IPS-18c (cell line): ENCODE measurements around the gene COX4I1.

Experiments
- H3K4me3 ChIP-seq: 2 replicates; pipeline ENCODE4 v1.7.0; 2013; ENCODE audit warnings: low read depth, mild to moderate bottlenecking, low read length, moderate library complexity; ENCODE audit not compliant: insufficient read depth
- H3K9me3 ChIP-seq: one replicate; pipeline ENCODE4 v1.6.1; 2013; ENCODE audit warnings: mild to moderate bottlenecking, low read length, moderate library complexity; ENCODE audit not compliant: control insufficient read depth, insufficient read depth

Gene COX4I1

DNA sequence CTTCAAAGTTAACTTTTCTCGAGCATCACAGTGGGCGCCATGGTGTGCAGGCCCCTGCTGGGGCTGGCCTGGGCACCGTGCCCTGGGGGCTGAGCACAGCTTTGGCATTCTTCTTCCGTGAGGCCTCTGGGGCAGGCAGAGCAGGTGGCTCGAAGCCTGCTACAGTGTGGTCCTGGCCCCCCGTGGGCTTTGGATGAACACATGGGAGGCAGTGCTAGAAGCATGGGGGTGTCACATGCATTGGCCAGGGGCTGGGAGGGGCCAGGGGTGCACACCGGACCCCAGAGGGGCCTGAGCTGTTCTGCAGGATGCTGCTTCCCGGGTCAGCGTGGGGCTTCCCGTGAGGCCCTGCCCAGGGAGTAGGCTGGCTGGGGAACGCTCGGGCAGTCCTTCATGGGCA lies 36.5 kb upstream of the COX4I1 start:
- no peaks in the 10 kb centered on the region for H3K9me3 ChIP-seq
- H3K4me3 ChIP-seq: no peak overlapping the region

DNA sequence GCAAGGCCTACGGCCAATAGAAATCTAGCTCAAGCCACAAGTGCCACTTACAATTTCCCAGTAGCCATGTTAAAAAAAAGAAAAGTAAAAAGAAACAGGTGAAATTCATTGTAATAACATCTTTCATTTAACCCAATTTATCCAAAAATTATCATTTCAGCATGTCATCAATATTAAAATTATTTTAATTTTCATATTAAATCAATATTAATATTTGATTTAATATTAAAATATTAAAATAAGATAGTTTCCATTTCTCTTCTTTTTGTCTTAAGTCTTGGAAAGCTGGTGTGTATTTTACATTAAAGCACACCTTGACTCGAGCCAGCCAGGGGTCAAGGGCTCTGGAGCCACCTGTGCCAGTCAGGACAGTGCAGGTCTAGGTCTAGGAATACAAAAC lies 35.9 kb upstream of the COX4I1 start:
- H3K9me3 ChIP-seq: no peaks in the 10 kb centered on the region
- no peak overlapping the region for H3K4me3 ChIP-seq

DNA sequence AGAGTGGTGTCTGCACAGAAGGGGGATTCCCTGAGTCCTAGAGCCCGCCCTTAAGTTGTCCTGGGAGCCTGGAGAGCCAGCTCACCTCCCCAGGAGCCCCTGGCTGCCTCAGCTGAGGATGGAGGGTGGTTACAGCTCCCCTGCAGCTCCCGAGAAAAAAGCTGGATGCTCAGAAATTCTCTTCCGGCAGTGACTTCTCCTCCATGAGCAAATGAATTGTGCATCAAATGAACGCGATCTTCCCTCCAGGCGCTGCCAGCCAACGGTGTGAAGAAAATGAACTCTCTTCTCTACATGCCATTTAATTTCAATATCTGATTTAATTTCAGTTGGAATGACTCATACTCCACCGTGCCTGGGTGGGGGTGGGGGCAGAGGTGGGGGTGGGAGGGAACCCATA lies 34.3 kb upstream of the COX4I1 start:
- Histone ChIP-seq H3K4me3 (no peak overlapping the region), H3K9me3 (no peaks in the 10 kb centered on the region)

DNA sequence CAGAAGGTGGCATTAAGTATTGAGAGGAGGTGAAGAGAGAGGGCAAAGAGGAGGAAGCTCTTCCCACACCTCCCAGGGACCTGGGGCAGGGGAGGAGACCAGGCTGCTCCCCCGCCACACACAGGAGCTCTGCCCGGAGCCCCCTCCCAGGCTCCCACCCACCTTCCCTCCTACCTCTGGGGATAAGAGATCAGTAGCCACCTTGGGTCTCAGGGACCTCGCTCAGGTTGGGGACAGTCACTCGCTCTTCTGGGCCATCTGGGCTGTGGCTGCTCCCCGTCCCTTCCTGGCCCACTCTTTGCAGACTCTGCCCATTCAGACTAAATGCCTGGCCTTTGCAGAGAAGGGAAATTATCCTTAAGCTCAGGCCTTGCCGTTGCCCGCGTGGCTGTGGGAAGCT lies 33.7 kb upstream of the COX4I1 start:
- Histone ChIP-seq H3K4me3 (no peak overlapping the region), H3K9me3 (no peaks in the 10 kb centered on the region)

- Histone ChIP-seq H3K9me3 (no peaks in the 10 kb centered on the region), H3K4me3 (no peak overlapping the region)
Observed at GRCh38 chr16:85767531-85767930, 32.0 kb upstream of the COX4I1 start.

DNA sequence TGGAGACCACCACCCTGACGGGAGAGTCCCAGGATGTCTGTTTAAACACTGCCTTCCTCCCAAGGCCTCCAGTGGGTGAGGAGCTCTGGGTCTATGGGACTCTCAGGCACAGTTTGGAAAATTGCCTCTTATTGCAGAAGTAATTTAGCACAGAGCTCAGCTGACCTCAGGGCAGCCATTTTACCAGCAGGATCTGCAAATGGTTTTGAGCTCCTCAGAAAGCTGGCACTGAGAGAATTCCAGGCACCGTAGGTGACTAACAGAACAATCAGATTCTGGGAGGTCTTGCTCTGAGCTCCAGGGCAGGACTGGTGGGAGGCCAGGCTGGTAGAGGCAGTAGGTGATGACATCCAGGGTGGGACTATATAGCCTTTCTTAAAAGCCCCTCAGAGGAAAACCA lies 31.3 kb upstream of the COX4I1 start:
- no peak overlapping the region for H3K4me3 ChIP-seq
- no peaks in the 10 kb centered on the region for H3K9me3 ChIP-seq

- Histone ChIP-seq H3K4me3 (no peak overlapping the region), H3K9me3 (no peaks in the 10 kb centered on the region)
Observed at GRCh38 chr16:85770741-85771140, 28.8 kb upstream of the COX4I1 start.

GRCh38 chr16:85773044-85773443 lies 26.5 kb upstream of the COX4I1 start:
- Histone ChIP-seq H3K4me3 (no peak overlapping the region), H3K9me3 (no peaks in the 10 kb centered on the region)

- Histone ChIP-seq H3K4me3 (no peak overlapping the region), H3K9me3 (no peaks in the 10 kb centered on the region)
Observed at GRCh38 chr16:85774136-85774535, 25.4 kb upstream of the COX4I1 start.

GRCh38 chr16:85774811-85775210 lies 24.7 kb upstream of the COX4I1 start:
- no peak overlapping the region for H3K4me3 ChIP-seq
- no peaks in the 10 kb centered on the region for H3K9me3 ChIP-seq

- Histone ChIP-seq H3K4me3 (no peak overlapping the region), H3K9me3 (no peaks in the 10 kb centered on the region)
Observed at GRCh38 chr16:85777583-85778310, 21.7 kb upstream of the COX4I1 start.

GRCh38 chr16:85778873-85779272 lies 20.6 kb upstream of the COX4I1 start:
- Histone ChIP-seq H3K4me3 (no peak overlapping the region), H3K9me3 (no peaks in the 10 kb centered on the region)

DNA sequence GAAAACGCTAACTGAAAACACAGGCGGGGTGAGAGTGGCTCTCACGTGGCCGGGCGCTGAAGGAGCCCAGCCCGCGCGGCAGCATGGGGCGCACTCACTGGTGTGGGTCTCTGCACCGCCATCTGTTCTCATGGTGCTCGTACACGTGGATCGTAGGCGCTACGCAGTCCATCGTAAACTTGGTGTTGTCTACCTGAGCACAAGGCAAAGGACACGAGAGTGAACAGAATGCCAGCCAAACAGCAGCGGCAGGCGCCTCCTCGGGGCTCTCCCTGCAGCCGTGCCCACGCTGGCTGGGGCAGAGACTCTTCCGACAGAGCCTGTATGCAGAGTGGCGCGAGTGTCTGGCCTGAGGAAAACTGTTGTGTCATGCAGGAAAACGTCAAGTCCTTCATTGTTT lies 19.2 kb upstream of the COX4I1 start:
- H3K4me3 ChIP-seq: no peak overlapping the region
- H3K9me3 ChIP-seq: no peaks in the 10 kb centered on the region

DNA sequence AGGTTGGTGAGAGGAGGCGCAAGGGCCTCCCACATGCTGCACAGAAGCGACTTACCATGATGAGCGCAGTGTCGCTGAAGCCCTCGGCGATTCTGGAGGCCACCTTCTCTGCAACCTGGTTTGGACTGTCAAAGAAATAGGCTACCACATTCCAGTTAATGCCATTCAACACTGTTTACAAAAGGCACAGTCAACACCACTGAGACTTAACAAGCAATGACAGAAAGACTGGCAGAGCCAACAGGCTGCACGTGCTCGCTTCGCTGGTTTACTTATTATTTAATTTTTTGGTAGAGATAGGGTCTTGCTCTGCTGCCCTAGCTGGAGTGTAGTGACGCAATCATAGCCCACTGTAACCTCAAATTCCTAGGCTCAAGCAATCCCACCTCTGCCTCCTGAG lies 18.3 kb upstream of the COX4I1 start:
- Histone ChIP-seq H3K4me3 (no peak overlapping the region), H3K9me3 (no peaks in the 10 kb centered on the region)

GRCh38 chr16:85781695-85782370 lies 17.7 kb upstream of the COX4I1 start:
- Histone ChIP-seq H3K4me3 (no peak overlapping the region), H3K9me3 (no peaks in the 10 kb centered on the region)

DNA sequence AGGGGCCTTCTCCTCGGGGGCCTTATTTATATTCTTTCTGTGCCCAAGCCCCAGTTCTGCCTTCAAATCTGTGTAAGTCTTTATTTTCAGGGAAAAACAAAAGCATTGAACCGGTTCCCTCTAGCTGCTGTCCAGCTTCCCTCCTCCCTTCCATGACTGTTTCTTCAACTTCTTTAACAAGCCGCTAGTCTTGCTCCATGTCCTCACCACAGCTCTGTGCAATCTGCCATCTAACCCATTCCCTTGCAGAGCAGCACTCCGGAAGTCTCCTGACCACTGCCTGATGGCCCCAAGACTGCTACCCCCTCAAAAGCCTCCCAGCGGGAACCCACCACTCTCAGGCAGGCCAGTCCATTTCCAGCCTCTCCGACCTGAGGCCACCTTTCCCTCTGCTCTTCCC lies 17.0 kb upstream of the COX4I1 start:
- H3K4me3 ChIP-seq: no peak overlapping the region
- no peaks in the 10 kb centered on the region for H3K9me3 ChIP-seq

DNA sequence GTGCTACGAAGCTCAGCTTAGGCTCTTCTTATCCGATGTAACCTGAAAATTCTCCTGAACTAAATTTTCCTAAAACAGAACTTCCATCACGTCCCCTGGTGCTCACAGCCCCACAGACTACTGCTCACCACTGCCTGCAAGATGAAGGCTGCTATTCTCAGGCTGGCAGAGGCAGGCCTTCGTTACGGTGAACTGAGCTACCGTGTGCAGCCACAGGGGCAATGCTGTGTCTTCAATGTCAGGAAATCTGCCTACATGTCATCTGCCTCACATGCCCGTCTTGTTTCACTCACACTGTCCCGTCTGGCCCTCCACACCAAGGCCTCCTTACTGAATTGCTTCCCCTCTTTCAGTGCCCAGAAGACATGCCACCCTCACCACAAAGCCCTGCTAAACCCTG lies 16.1 kb upstream of the COX4I1 start:
- no peak overlapping the region for H3K4me3 ChIP-seq
- no peaks in the 10 kb centered on the region for H3K9me3 ChIP-seq

DNA sequence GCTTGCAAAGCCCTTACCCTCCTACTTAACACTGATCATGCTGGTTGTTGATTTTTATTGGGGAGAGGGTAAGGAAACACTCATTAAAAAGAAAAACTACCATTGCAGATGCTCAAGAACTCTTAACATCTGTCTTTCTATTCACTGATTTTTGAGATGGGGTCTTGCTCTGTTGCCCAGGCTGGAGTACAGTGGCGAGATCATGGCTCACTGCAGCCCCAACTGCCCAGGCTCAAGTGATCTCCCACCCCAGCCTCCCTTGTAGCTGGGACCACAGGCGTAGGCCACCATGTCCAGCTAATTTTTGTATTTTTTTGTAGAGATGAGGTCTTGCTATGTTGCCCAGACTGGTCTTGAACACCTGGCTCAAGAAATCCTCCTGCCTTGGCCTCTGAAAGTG lies 14.7 kb upstream of the COX4I1 start:
- Histone ChIP-seq H3K9me3 (no peaks in the 10 kb centered on the region), H3K4me3 (no peak overlapping the region)

- Histone ChIP-seq H3K4me3 (no peak overlapping the region), H3K9me3 (no peaks in the 10 kb centered on the region)
Observed at GRCh38 chr16:85785927-85786326, 13.6 kb upstream of the COX4I1 start.
